ENCODE measurements around the gene CADPS.

Gene CADPS

DNA sequence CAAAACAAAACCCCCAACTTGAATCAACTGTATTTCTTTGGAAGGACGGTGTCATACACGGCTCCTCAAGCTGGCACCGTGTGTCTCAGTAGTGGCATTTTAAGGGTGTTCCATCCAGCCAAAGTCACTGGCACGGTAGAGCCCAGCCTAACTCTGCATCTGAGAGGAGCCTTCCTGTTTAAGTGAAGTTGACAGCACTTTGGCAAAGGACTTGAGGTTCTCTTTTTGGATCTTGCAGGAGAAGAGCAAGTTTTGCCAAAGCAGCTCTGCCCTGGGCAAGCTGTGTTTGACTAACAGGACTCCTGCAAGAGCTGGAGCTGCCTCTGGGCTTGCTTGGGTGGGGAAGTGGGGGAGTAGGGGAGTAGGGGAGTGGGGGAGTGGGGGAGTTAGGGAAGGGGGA is 392.3 kb downstream of the CADPS start:
- no peak for DNase-seq

DNA sequence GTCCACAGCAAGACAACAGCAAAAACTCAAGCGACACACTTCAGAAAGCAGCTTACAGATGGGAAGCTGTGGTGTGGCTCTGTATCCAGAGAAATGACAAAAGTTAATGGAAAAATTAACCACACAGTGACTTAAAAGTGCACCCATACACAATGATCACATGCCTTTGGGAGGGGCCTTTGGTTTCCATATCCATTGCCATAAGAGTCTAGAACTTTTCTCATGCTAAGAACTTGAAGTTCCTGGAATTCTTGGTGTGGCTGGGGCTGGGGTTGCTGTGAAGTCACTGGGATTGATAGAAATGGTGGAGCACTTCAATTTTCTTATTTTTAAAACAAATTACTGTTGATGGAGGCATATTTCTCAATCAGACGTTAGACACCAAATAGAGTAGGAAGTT is 393.3 kb downstream of the CADPS start:
- DNase-seq: no peak

DNA sequence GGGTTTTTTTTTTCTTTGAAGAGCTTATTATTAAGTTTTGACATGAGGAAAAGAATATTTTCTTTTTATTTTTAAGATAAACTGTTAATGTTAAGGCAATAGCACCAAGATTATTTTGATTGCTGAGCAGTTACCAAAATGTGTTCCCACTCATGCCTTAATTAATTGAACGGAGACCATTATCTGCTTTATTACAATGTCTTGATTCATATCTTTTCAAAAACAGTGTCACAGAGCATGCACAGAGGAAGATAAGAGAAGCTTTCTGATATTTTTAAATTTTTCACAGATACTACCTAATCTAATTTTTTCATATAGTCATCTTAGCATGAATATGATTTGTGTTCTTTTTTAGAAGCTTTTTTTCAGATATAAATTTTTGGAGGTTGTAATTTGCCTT is 395.2 kb downstream of the CADPS start:
- DNase-seq: no peak

- DNase-seq: no peak
Measured at GRCh38 chr3:62479326-62479725, 395.9 kb downstream of the CADPS start.

GRCh38 chr3:62475306-62475705 is 399.9 kb downstream of the CADPS start:
- DNase-seq: no peak

DNA sequence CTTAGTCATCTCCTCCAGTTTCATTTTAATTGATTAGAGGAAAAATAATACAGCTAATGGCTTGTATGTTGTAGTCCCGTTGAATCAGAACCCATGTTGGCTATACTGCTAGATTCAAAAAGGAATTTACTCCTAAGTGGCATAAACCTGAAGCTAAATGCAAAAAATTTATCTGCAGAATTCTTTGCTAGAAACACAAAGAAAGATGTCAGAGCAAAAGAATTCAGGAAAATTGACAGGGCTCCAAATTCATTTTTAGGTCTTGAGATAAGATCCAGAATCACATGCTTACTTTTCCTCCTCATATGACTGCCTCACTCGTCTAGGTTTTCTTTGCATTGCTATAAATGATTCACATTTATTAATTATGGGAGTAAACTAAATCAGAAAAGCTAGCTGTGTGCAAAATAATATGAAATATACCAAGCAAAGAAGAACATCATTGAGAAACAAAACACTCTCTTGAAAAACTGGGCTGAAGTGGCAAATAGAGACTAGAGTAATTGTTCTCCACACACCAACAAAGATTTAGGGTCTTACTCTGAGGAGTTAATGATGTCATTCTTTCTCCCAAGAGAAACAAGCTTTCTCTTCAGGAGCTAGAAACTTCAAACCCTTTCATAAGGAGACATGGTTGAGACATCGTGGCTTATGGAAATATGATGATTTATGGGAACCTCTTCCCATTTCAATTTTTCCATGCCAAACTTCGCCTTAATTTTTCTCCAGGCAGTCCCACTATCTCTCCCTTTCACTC is 407.1 kb downstream of the CADPS start:
- DNase-seq: no peak

GRCh38 chr3:62462788-62463187 is 412.4 kb downstream of the CADPS start:
- no peak for DNase-seq

DNA sequence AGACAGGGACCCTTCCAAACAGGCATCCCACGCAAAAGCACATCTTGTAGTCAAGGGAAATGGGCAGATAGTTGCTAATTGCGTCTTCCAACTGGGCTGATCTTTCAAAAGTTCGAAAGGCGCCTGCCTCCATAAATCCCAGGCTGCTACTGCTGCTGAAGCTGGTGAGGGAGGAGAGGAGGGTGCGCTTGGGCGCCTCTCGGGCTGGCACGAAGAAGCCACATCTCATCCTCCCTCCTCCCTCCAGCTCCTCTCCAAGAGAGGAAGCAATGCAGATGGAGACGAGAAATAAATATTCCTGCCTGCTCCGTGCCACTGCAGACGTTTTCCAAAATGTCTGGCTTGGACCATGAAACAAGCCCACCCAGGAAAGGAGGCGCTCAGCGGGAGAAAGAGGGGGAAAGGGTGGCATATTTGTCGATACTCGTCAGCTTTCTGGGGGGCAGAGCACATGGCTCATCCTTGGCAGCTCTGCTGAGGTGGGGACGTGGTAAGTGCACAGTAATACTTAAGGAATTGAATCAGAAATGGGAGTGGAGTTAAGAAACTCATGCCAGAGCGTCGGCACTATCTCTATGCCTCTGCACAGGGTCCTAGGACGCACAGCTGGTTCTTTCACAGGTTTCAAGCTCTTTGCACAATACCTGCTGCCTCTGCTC is 413.0 kb downstream of the CADPS start:
- DNase-seq: no peak

DNA sequence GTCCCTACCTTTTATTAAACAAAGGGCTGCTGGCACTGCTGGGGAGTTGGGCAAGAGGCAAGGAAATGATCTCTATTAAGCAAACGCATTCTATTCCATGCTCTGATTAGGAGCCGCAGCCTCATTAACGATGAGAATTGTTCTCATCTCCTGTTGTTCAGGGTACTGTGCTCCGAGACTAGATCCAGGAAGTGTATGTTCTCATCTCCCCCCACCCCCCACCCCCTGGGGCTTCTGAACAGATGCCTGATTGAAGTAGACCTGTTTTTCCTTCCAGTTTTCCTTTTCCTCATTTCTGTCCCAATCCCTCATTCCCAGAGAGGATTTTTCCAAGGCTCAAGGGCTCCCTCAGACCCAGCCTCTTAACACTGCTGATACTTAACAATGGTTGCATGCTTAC is 420.3 kb downstream of the CADPS start:
- no peak for DNase-seq

- DNase-seq: no peak
Measured at GRCh38 chr3:62453448-62453847, 421.8 kb downstream of the CADPS start.

DNA sequence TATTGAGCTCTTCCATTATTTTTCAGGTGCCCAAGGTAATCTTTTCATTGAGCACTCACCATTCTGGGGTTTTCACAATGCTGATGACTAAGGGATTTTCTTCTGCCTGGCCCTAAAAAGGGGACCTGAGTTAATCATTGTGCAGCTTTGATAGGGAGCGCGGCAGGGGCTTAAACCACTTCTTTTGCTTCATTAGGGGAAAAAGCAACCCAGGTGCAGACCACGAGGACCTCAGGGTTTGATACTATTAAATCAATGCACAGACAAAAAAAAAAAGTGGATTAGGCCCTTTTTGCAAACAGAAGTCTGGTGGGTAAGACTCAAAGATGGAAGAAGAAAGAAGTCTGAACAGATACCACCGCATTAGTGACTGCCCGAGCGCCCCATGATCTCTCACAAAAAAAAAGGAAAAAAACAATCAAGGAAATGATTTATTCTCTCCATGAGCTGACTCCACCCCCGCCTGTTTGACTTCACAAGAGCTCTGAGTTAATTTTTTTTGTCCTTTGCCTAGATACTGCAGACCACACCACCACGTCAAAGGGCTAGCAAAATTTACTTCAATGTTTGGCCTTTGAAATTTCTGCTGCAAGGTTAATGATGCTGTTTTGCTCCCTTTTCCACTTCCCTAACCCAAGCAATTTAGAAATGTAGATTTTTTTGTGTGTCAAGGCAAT is 423.9 kb downstream of the CADPS start:
- no peak for DNase-seq

DNA sequence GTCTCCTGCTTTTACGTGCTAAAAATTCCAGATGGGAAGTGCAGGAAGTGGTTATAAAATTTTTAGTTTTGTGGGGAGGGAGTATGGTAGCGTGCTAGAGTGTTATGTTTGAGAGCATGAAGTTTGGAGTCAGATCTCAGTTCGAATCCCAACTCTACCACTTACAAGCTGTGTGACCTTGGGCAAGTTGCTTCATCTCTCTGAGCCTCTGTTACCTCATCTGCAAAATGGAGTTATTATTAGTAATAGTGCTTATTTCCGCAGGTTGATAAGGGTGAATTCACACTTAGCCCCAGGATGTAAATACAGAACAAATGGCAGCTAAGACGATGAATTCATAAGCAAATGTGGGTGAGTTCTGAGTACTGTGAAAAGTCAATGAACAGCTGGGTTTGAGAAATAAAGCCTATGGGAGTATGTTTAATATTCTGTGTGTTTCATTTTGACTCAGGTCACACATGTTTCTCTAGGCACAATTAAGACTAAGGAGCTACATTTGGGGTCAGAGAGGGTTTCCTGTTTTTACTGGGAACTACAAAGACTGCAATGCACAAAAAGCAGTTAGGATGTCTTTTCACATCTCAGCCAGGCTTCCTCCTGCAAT is 428.8 kb downstream of the CADPS start:
- no peak for DNase-seq

DNA sequence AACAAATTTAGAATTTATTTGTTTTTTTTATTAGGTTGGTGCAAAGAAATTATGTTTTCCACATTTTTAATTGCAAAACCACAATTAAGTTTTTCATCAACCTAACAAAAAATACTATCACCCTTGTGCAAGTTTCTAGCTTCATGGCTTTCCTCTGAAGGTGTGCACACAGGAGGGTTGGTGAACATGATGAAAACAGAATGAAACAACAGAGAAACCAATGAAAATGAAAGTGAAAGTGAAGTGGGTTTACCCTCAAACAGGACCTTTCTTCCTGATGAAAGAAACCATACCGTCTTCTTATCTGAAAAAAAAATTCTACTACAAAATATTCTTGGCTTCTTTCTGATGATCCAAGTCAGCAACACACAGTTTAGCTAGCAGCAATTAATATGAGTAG is 429.9 kb downstream of the CADPS start:
- DNase-seq: no peak

GRCh38 chr3:62439978-62440377 is 435.2 kb downstream of the CADPS start:
- no peak for DNase-seq

DNA sequence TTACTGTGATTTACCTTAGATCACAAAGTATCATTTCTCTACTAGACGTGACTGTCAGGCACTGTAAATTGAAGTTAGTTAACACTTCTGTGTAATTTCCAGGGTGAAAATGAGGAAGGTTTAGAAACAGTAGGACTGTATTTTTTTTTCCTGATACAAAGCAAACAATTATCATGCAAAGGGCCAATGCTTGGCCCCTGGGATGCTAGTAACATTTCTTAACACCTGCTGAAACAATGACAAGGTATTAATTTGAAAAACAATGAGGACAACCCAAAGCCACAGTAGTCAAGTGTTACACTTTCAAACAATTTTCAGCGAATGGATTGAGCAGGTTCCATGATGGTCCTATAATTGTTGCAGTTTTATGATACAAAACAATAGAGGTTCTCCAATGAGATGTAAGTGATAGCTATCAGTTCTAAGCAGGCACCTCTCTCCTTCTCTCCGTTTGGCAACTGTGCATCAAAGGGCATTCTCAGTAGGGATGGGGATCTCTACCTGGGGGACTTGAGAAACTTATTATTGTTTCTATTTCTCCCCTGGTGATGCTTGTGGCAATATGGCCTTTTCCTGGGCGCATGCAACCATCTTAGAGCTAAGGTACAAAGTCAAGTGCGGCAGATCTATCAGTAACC is 435.9 kb downstream of the CADPS start:
- DNase-seq: no peak

- no peak for DNase-seq
Measured at GRCh38 chr3:62436785-62437184, 438.4 kb downstream of the CADPS start.

DNA sequence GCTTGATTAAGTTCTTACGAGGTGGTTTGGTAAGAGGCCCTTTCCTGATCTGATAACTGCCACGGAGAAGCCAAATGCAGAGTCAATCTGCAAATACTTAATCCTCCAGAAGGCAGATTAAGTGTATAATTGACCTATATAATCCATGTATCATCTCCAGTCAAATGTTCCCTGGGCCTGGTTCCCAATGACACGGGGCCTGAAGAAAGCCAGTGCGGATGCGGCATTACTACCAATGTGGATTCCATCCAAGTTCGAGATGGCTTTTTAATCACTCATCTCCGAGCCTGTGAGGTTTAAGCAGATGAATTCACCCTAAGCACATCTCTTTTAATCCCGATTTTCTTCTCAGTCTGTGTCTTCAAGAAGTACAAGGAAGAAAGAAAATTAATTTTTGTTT is 441.8 kb downstream of the CADPS start:
- DNase-seq: no peak

DNA sequence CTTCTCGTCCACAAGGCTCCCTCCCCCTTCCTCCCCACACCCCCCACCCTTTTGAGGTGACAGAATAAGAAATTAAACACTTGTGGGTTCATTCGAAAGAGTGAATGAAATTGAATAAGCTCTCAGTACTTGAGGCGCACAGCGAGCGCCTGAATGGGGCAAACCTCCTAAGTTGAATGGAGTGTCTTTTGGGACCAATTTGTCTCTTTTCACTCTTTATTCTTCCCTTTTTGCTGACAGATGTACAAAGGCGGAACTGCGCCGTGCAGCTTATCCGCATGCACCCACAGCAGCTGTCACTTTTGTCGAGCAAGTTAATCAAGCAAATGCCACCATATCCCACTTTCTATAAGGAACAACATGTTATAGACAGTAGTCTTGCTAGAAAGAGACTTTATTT is 454.0 kb downstream of the CADPS start:
- DNase-seq: no peak

DNA sequence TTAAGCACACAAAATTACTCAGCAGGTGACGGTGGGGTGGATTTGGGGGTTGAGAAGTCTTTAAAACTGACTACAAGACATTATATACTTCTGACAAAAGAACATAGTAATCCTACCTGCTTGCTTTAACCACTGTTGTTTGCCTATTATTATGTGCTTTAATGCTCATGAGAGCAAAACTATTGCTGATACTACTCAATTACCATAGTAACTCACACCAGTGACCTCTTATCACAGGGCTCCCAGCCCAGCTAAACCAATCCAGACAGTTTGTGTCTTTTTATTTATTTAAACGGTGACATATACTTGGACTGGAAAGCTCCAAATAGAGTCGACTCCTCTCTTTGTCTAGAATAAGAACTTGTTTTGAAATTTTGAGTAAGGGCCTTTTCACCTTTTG is 459.1 kb downstream of the CADPS start:
- no peak for DNase-seq

GRCh38 chr3:62415312-62415801 is 459.9 kb downstream of the CADPS start:
- DNase-seq: no peak

- DNase-seq: no peak
Measured at GRCh38 chr3:62414786-62415185, 460.4 kb downstream of the CADPS start.

- DNase-seq: no peak
Measured at GRCh38 chr3:62413687-62414086, 461.5 kb downstream of the CADPS start.

GRCh38 chr3:62406945-62407344 is 468.3 kb downstream of the CADPS start:
- no peak for DNase-seq

Data from islet precursor cell (in vitro differentiated cells).